SU-DHL-6 (cell line): Measurements from ENCODE around the gene PF4V1.

Source experiments
- H2AFZ ChIP-seq: fragments of 200-600 bp; sonication (generic); 2 replicates; pipeline ENCODE4 v1.6.1; 2014; ENCODE audit warnings: low read depth, mild to moderate bottlenecking, moderate library complexity, mixed read lengths, antibody characterized with exemption, low read length; ENCODE audit not compliant: severe bottlenecking
- H3F3A ChIP-seq: fragments of 200-600 bp; shearing (Covaris generic); 2 replicates; pipeline ENCODE4 v1.6.0; 2016; ENCODE audit warnings: antibody characterized with exemption, mild to moderate bottlenecking; ENCODE audit not compliant: insufficient read depth
- H3K27ac ChIP-seq: fragments of 200-600 bp; sonication (generic); 2 replicates; pipeline ENCODE4 v1.5.1; 2016; ENCODE audit warnings: low read depth, mild to moderate bottlenecking, low read length, moderate library complexity, mixed read lengths
- H3K27me3 ChIP-seq: fragments of 200-600 bp; sonication (generic), shearing (Covaris generic); 2 replicates; pipeline ENCODE4 v1.6.0; 2014; ENCODE audit warnings: mild to moderate bottlenecking, low read length
- H3K36me3 ChIP-seq: fragments of 200-600 bp; sonication (generic); 2 replicates; pipeline ENCODE4 v1.6.1; 2014; ENCODE audit warnings: mild to moderate bottlenecking, low read length, mixed read lengths
- H3K4me2 ChIP-seq: fragments of 300-600, 200-600 bp; shearing (Covaris generic), sonication (generic); 2 replicates; pipeline ENCODE4 v1.6.0; 2014; ENCODE audit warnings: low read length, low read depth, mild to moderate bottlenecking; ENCODE audit not compliant: poor library complexity, severe bottlenecking
- H3K4me3 ChIP-seq: fragments of 200-600 bp; sonication (generic); 2 replicates; pipeline ENCODE4 v1.5.1; 2014; ENCODE audit warnings: antibody characterized with exemption, low read length, mild to moderate bottlenecking, mixed read lengths; ENCODE audit not compliant: insufficient read depth, poor library complexity, severe bottlenecking
- H3K79me2 ChIP-seq: fragments of 200-600 bp; sonication (generic); 2 replicates; pipeline ENCODE4 v1.6.1; 2014; ENCODE audit warnings: mild to moderate bottlenecking, low read length, moderate library complexity; ENCODE audit not compliant: insufficient read depth
- H3K9ac ChIP-seq: fragments of 200-600 bp; sonication (generic); 2 replicates; pipeline ENCODE4 v1.7.0; 2014; ENCODE audit warnings: mild to moderate bottlenecking, low read length
- H3K9me2 ChIP-seq: fragments of 200-600 bp; sonication (generic); replicated peaks from 2 replicates; pipeline ENCODE4 v1.6.1; 2014; ENCODE audit warnings: low read length; ENCODE audit not compliant: insufficient read depth
- H3K9me3 ChIP-seq: fragments of 200-600 bp; sonication (generic); 2 replicates; pipeline ENCODE4 v1.6.1; 2014; ENCODE audit warnings: low read length, mixed read lengths; ENCODE audit not compliant: insufficient read depth
- H4K20me1 ChIP-seq: fragments of 200-600 bp; sonication (generic); 2 replicates; pipeline ENCODE4 v1.6.1; 2014; ENCODE audit warnings: low read depth, mild to moderate bottlenecking, antibody characterized with exemption, low read length, moderate library complexity, mixed read lengths
- CTCF ChIP-seq: fragments of 200-600 bp; sonication (generic); IDR thresholded peaks from one replicate; pipeline ENCODE4 v1.5.1; 2017; ENCODE audit warnings: antibody characterized with exemption, mild to moderate bottlenecking, low read length, moderate library complexity; ENCODE audit not compliant: insufficient read depth, poor library complexity, severe bottlenecking
- EZH2phosphoT487 ChIP-seq: fragments of 200-600 bp; sonication (generic), shearing (Covaris generic); conservative IDR thresholded peaks from 2 replicates; pipeline ENCODE4 v1.6.1; 2018; ENCODE audit warnings: mild to moderate bottlenecking, antibody characterized with exemption, low read length, moderate library complexity, mixed read lengths

Gene PF4V1

GRCh38 chr4:73839071-73839470, 14.0 kb upstream of the PF4V1 start:
- Histone ChIP-seq H3K27ac (no peak overlapping the region), H3K9me3 (no peaks in the 10 kb centered on the region), H3K4me3 (no peak overlapping the region), H3K9ac (no peak overlapping the region), H3K36me3 (no peaks in the 10 kb centered on the region), H2AFZ (no peak overlapping the region), H3K27me3 (no peaks in the 10 kb centered on the region), H3F3A (no peaks in the 10 kb centered on the region), H3K79me2 (no peaks in the 10 kb centered on the region), H3K9me2 (no peaks in the 10 kb centered on the region), H3K4me2 (no peak overlapping the region), H4K20me1 (no peaks in the 10 kb centered on the region)
- TF ChIP-seq CTCF (no peak), EZH2phosphoT487 (no peak)

- Histone ChIP-seq H2AFZ (no peak overlapping the region), H4K20me1 (no peaks in the 10 kb centered on the region), H3K4me3 (no peak overlapping the region), H3F3A (no peaks in the 10 kb centered on the region), H3K9me2 (no peaks in the 10 kb centered on the region), H3K79me2 (no peaks in the 10 kb centered on the region), H3K27ac (no peak overlapping the region), H3K9me3 (no peaks in the 10 kb centered on the region), H3K9ac (no peak overlapping the region), H3K36me3 (no peaks in the 10 kb centered on the region), H3K4me2 (no peak overlapping the region), H3K27me3 (no peaks in the 10 kb centered on the region)
- TF ChIP-seq EZH2phosphoT487 (no peak), CTCF (no peak)
Observed at GRCh38 chr4:73839715-73840114, 13.4 kb upstream of the PF4V1 start.

GRCh38 chr4:73841243-73841925, 11.7 kb upstream of the PF4V1 start:
- H2AFZ ChIP-seq: no peak overlapping the region
- no peaks in the 10 kb centered on the region for H3K9me2 ChIP-seq
- no peak overlapping the region for H3K9ac ChIP-seq
- H4K20me1 ChIP-seq: no peaks in the 10 kb centered on the region
- no peak overlapping the region for H3K4me3 ChIP-seq
- H3F3A ChIP-seq: no peaks in the 10 kb centered on the region
- no peaks in the 10 kb centered on the region for H3K36me3 ChIP-seq
- TF ChIP-seq EZH2phosphoT487 (no peak), CTCF (no peak)
- no peak overlapping the region for H3K4me2 ChIP-seq
- H3K27me3 ChIP-seq: no peaks in the 10 kb centered on the region
- no peaks in the 10 kb centered on the region for H3K9me3 ChIP-seq
- no peak overlapping the region for H3K27ac ChIP-seq
- no peaks in the 10 kb centered on the region for H3K79me2 ChIP-seq
